ENCODE results near the gene HIPK2. TPM values are rescaled to one million over a fixed set of nuclear protein-coding genes. Genes with fewer than 3 reads are reported as not detected.

HIPK2 gene
- polyA plus RNA-seq, 4 donors = 24.0 to 104 (median 84.9) TPM

- DNase-seq (ENCODE audit: low read depth in 4 of 4, low spot score in 3 of 4) = no peak
Observed at GRCh38 chr7:139658296-139658695, 119.5 kb downstream of the HIPK2 start.

- no peak for DNase-seq (ENCODE audit: low read depth in 4 of 4, low spot score in 3 of 4)
Observed at GRCh38 chr7:139657725-139658124, 120.1 kb downstream of the HIPK2 start.

GRCh38 chr7:139656387-139656786 lies 121.4 kb downstream of the HIPK2 start:
- no peak for DNase-seq (ENCODE audit: low read depth in 4 of 4, low spot score in 3 of 4)

- DNase-seq (ENCODE audit: low read depth in 4 of 4, low spot score in 3 of 4) = no peak
Observed at GRCh38 chr7:139655305-139655704, 122.5 kb downstream of the HIPK2 start.

GRCh38 chr7:139654276-139655181 lies 123.3 kb downstream of the HIPK2 start:
- no peak for DNase-seq (ENCODE audit: low read depth in 4 of 4, low spot score in 3 of 4)

GRCh38 chr7:139651914-139652313 lies 125.9 kb downstream of the HIPK2 start:
- DNase-seq (ENCODE audit: low read depth in 4 of 4, low spot score in 3 of 4) = no peak

- DNase-seq (ENCODE audit: low read depth in 4 of 4, low spot score in 3 of 4) = no peak
Observed at GRCh38 chr7:139651308-139651707, 126.5 kb downstream of the HIPK2 start.

GRCh38 chr7:139650429-139651100 lies 127.2 kb downstream of the HIPK2 start:
- DNase-seq (ENCODE audit: low read depth in 4 of 4, low spot score in 3 of 4) = no peak

GRCh38 chr7:139648941-139649425 lies 128.8 kb downstream of the HIPK2 start:
- DNase-seq (ENCODE audit: low read depth in 4 of 4, low spot score in 3 of 4) = no peak

GRCh38 chr7:139648391-139648861 lies 129.4 kb downstream of the HIPK2 start:
- DNase-seq (ENCODE audit: low read depth in 4 of 4, low spot score in 3 of 4) = no peak

- no peak for DNase-seq (ENCODE audit: low read depth in 4 of 4, low spot score in 3 of 4)
Observed at GRCh38 chr7:139647814-139648390, 129.9 kb downstream of the HIPK2 start.

GRCh38 chr7:139647085-139647484 lies 130.7 kb downstream of the HIPK2 start:
- no peak for DNase-seq (ENCODE audit: low read depth in 4 of 4, low spot score in 3 of 4)

GRCh38 chr7:139646566-139646965 lies 131.2 kb downstream of the HIPK2 start:
- no peak for DNase-seq (ENCODE audit: low read depth in 4 of 4, low spot score in 3 of 4)

- DNase-seq (ENCODE audit: low read depth in 4 of 4, low spot score in 3 of 4) = peak; percentile 44 to 75 (median 68)
Observed at GRCh38 chr7:139645572-139646523, 131.9 kb downstream of the HIPK2 start.

- DNase-seq (ENCODE audit: low read depth in 4 of 4, low spot score in 3 of 4) = no peak
Observed at GRCh38 chr7:139643951-139644585, 133.7 kb downstream of the HIPK2 start.

- no peak for DNase-seq (ENCODE audit: low read depth in 4 of 4, low spot score in 3 of 4)
Observed at GRCh38 chr7:139642283-139642682, 135.5 kb downstream of the HIPK2 start.

GRCh38 chr7:139641337-139641992 lies 136.3 kb downstream of the HIPK2 start:
- DNase-seq (ENCODE audit: low read depth in 4 of 4, low spot score in 3 of 4) = no peak

- DNase-seq (ENCODE audit: low read depth in 4 of 4, low spot score in 3 of 4) = no peak
Observed at GRCh38 chr7:139640681-139641080, 137.1 kb downstream of the HIPK2 start.

- DNase-seq (ENCODE audit: low read depth in 4 of 4, low spot score in 3 of 4) = no peak
Observed at GRCh38 chr7:139639563-139639962, 138.2 kb downstream of the HIPK2 start.

Data from left renal pelvis (tissue), 4 donors.